NCI-H1417 (cell line): ENCODE results near the gene NTRK2.

Experiments used
- DNase-seq, 3 experiments: peaks; one replicate each; lab custom pipeline; 2025; lab: John Stamatoyannopoulos, UW

The NTRK2 gene

GRCh38 chr9:84974258-84974657 lies 304.7 kb downstream of the NTRK2 start:
- no peak for DNase-seq

- DNase-seq: no peak
Measured at GRCh38 chr9:84974855-84975254, 305.3 kb downstream of the NTRK2 start.

- no peak for DNase-seq
Measured at GRCh38 chr9:84975926-84976325, 306.4 kb downstream of the NTRK2 start.

GRCh38 chr9:84978661-84979060 lies 309.1 kb downstream of the NTRK2 start:
- no peak for DNase-seq

- DNase-seq: no peak
Measured at GRCh38 chr9:84983749-84984148, 314.2 kb downstream of the NTRK2 start.

- no peak for DNase-seq
Measured at GRCh38 chr9:84988621-84989020, 319.1 kb downstream of the NTRK2 start.

- DNase-seq: no peak
Measured at GRCh38 chr9:84990416-84990815, 320.9 kb downstream of the NTRK2 start.

- DNase-seq: no peak
Measured at GRCh38 chr9:84990850-84991513, 321.5 kb downstream of the NTRK2 start.

- DNase-seq: no peak
Measured at GRCh38 chr9:84991514-84991870, 322.0 kb downstream of the NTRK2 start.

- DNase-seq: no peak
Measured at GRCh38 chr9:84992381-84992780, 322.9 kb downstream of the NTRK2 start.

GRCh38 chr9:84993105-84993504 lies 323.6 kb downstream of the NTRK2 start:
- DNase-seq: no peak

GRCh38 chr9:84996029-84996428 lies 326.5 kb downstream of the NTRK2 start:
- peak in 2 of 3 experiments; percentile 19 to 82 for DNase-seq

- no peak for DNase-seq
Measured at GRCh38 chr9:84996716-84997115, 327.2 kb downstream of the NTRK2 start.

GRCh38 chr9:84997472-84997871 lies 327.9 kb downstream of the NTRK2 start:
- DNase-seq: no peak

GRCh38 chr9:84998639-84999038 lies 329.1 kb downstream of the NTRK2 start:
- DNase-seq: no peak

GRCh38 chr9:84999788-85000187 lies 330.3 kb downstream of the NTRK2 start:
- no peak for DNase-seq

- no peak for DNase-seq
Measured at GRCh38 chr9:85001925-85002324, 332.4 kb downstream of the NTRK2 start.

GRCh38 chr9:85004818-85005413 lies 335.4 kb downstream of the NTRK2 start:
- DNase-seq: peak in 1 of 3 experiments; percentile 20

GRCh38 chr9:85007748-85008147 lies 338.2 kb downstream of the NTRK2 start:
- no peak for DNase-seq

- no peak for DNase-seq
Measured at GRCh38 chr9:85008215-85008614, 338.7 kb downstream of the NTRK2 start.

- DNase-seq: no peak
Measured at GRCh38 chr9:85009251-85009650, 339.7 kb downstream of the NTRK2 start.

- DNase-seq: no peak
Measured at GRCh38 chr9:85013703-85014102, 344.2 kb downstream of the NTRK2 start.

- no peak for DNase-seq
Measured at GRCh38 chr9:85014292-85014691, 344.8 kb downstream of the NTRK2 start.

GRCh38 chr9:85016384-85017006 lies 347.0 kb downstream of the NTRK2 start:
- DNase-seq: no peak
